Astrocyte of the cerebellum (primary cell): ENCODE results near the gene IQSEC3.

Experiments used
- DNase-seq: peaks from one replicate; pipeline ENCODE4 v3.0.0-alpha.2; 2011; ENCODE audit warnings: low read depth
- H3K4me3 ChIP-seq: 2 replicates; pipeline ENCODE4 v1.5.1; 2011; ENCODE audit warnings: mild to moderate bottlenecking, low read depth, low read length, moderate library complexity
- CTCF ChIP-seq: IDR thresholded peaks from 2 replicates; pipeline ENCODE4 v1.5.1; 2012; ENCODE audit warnings: low read length, low read depth, moderate library complexity, mild to moderate bottlenecking; ENCODE audit errors: missing control alignments
- in situ Hi-C: cut with HindIII; loops from 2 replicates; pipeline ENCODE4 v1.10.0; 2017; ENCODE audit warnings: low sequenced_read_pairs

IQSEC3 gene

DNA sequence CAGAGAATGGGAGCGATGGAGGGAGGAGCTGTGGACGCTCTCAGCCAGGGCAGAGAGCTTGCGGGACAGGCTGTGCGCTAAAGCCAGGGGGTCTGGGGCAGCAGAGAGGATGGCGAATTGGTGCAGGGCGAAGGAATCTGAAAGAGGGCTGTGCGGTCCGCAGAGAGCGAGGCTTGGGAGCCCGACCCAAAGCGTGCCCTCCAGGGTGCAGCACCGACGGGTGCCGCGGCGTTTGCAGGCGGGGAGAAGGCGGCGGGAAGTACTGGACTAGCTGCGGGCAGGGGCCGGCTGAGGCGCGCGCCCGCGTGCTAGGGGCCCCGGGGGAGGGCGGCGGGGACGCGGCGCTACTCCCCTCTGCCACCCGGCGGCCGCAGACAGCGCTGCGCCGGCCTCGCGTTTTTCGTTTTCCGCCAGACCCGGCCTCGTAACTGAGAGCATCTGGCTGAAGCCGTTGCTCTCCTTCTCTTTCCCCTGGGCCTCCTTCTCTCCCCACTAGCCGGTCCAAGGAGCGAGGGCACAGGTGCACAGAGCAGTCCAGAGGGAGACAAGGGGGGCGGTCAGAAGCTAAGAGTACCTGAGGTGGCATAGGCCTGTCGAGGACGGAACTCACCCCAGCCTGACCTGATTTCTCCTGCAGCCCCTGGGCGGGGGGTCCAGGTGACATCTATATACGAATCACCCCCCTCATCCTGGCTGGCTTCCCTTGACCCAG lies 122.5 kb downstream of the IQSEC3 start:
- no peak for DNase-seq
- in situ Hi-C loops = loop anchor here (5.0 kb wide), 1 partner anchor 82 kb away; no protein-coding TSS in a partner anchor
- peak overlapping the region; percentile 40 for H3K4me3 ChIP-seq
- TF ChIP-seq CTCF = peak; percentile 65

- DNase-seq = no peak
- H3K4me3 ChIP-seq = no peak overlapping the region
- in situ Hi-C loops = loop anchor here (5.0 kb wide), 1 partner anchor 82 kb away; no protein-coding TSS in a partner anchor
- no peak for TF ChIP-seq CTCF
Observed at GRCh38 chr12:189622-189962, 123.0 kb downstream of the IQSEC3 start.

DNA sequence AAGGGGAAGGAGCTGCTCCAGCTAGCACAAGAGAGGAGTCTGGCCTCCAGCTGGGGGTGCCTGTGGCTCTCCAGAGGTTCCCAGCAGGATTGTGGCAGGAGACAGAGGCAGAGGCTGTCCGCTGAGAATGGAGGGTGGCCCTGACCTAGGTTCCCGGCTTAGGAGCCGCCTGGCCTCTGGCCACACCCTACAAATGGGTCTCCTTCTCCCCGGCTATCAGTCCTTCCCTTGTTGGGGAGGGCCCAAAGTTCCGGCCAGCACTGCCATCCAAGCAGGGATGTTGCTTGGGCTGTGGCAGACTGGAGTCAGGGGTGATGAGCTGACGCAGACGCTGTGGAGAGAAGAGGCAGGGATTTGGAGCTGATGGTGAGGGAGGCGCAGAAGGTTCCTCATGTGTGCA lies 124.3 kb downstream of the IQSEC3 start:
- in situ Hi-C loops = no loop called here
- DNase-seq = no peak
- no peak for TF ChIP-seq CTCF
- no peak overlapping the region for H3K4me3 ChIP-seq

DNA sequence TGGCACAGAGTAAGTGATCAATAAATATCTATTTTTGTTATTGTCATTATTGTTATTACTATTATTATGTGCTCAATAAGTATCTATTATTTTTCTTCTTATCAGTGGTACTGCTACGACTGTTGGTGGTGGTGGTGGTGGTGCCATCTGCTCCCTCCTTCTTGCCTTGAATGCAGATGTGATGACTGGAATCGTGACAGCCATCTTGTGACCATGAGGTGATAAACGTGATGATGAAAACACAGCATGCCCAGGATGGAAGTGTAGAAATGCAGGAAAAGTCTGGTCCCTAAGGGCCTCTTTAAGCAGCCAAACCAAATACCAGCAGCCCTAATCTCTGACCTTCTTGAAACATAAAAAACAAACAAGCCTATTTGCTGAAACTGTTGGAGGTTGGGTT lies 125.0 kb downstream of the IQSEC3 start:
- no peak overlapping the region for H3K4me3 ChIP-seq
- no peak for DNase-seq
- no peak for TF ChIP-seq CTCF
- in situ Hi-C loops = no loop called here

DNA sequence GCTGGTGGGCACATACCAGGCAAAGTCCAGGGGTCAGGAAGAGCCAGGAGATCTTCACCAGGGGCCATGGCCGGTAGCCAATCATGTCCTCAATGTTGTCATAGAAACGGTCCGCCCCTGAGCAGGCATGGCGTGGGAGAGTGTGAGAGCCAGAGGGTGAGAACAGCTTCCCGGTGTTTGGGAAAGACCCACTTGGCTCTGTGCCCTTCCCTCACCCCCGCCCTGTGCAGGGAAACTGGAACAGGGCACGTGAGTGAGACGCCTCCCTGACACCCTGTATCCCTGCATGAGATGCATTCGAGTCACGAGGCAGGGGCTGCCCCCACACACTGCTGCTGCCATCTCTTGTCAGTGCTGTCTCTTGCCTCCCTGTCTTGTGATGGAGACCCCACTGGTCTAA lies 126.7 kb downstream of the IQSEC3 start:
- H3K4me3 ChIP-seq = no peak overlapping the region
- TF ChIP-seq CTCF = no peak
- DNase-seq = no peak
- in situ Hi-C loops = no loop called here

GRCh38 chr12:194276-194675 lies 127.7 kb downstream of the IQSEC3 start:
- TF ChIP-seq CTCF = no peak
- in situ Hi-C loops = no loop called here
- no peak overlapping the region for H3K4me3 ChIP-seq
- no peak for DNase-seq
